Stimulated activated CD8-positive, alpha-beta memory T cell treated with anti-CD3 and anti-CD28 coated beads, Interleukin-15, amount 100 ng/mL, for 1 hour (primary cell): ENCODE results near the gene TRPM7.
"Not testable (repeated sequence)": the region's sequence is repeated elsewhere in the genome, so short reads cannot be mapped to it uniquely, and the experiment has no call there.

Source experiments
- DNase-seq: peaks from one replicate; pipeline ENCODE4 v3.0.0-alpha.2; 2020; ENCODE audit warnings: low read depth

TRPM7 gene

GRCh38 chr15:50686469-50687301 is at the start of gene TRPM7:
TSS of gene TRPM7 (minus strand) at chr15:50686797. CDS start at chr15:50686533, 264 bp downstream.
- peak; percentile 67 for DNase-seq

- DNase-seq, result no peak
Measured at GRCh38 chr15:50735156-50735555, 48.6 kb upstream of the TRPM7 start.

GRCh38 chr15:50726315-50726714 is 39.7 kb upstream of the TRPM7 start:
- DNase-seq, result no peak

- no peak for DNase-seq
Measured at GRCh38 chr15:50718700-50719125, 32.1 kb upstream of the TRPM7 start.

GRCh38 chr15:50712018-50712417 is 25.4 kb upstream of the TRPM7 start:
- DNase-seq, result no peak

GRCh38 chr15:50710585-50710984 is 24.0 kb upstream of the TRPM7 start:
- no peak for DNase-seq

- no peak for DNase-seq
Measured at GRCh38 chr15:50707878-50708427, 21.4 kb upstream of the TRPM7 start.

GRCh38 chr15:50702762-50703334 is 16.3 kb upstream of the TRPM7 start:
- DNase-seq, result no peak

- DNase-seq, result no peak
Measured at GRCh38 chr15:50698101-50698500, 11.5 kb upstream of the TRPM7 start.

- DNase-seq, result no peak
Measured at GRCh38 chr15:50697109-50697797, 10.7 kb upstream of the TRPM7 start.

- DNase-seq, result not testable (repeated sequence)
Measured at GRCh38 chr15:50694634-50695165, 8.1 kb upstream of the TRPM7 start.

GRCh38 chr15:50687302-50687902 is 805 bp upstream of the TRPM7 start:
- no peak for DNase-seq

- DNase-seq, result peak; percentile 42
Measured at GRCh38 chr15:50685976-50686468, 575 bp downstream of the TRPM7 start.

GRCh38 chr15:50685191-50685975 is 1.2 kb downstream of the TRPM7 start:
- no peak for DNase-seq

GRCh38 chr15:50681467-50681866 is 5.1 kb downstream of the TRPM7 start:
- no peak for DNase-seq

GRCh38 chr15:50676799-50677483 is 9.7 kb downstream of the TRPM7 start:
- DNase-seq, result no peak

- no peak for DNase-seq
Measured at GRCh38 chr15:50675535-50676144, 11.0 kb downstream of the TRPM7 start.

- no peak for DNase-seq
Measured at GRCh38 chr15:50670115-50670514, 16.5 kb downstream of the TRPM7 start.

- DNase-seq, result no peak
Measured at GRCh38 chr15:50669611-50670010, 17.0 kb downstream of the TRPM7 start.

- DNase-seq, result no peak
Measured at GRCh38 chr15:50665938-50666337, 20.7 kb downstream of the TRPM7 start.
